ENCODE measurements around the gene FAAH.

GRCh38 chr1:46362158-46362557 lies 32.0 kb upstream of the FAAH start:
- TF ChIP-seq CTCF (IDR thresholded peaks at IDR 0.05) (no peak), POLR2A (IDR thresholded peaks at IDR 0.05) (no peak)

Data from Peyer's patch (tissue), 4 donors.